Cardiac septum (tissue), 1 donor: ENCODE measurements around the gene EXOSC7. TPM values are rescaled to one million over a fixed set of nuclear protein-coding genes. Genes with fewer than 3 reads are reported as not detected.
"Not testable (repeated sequence)": the region's sequence is repeated elsewhere in the genome, so short reads cannot be mapped to it uniquely, and the experiment has no call there.

Experiments used
- DNase-seq: peaks from one replicate; pipeline ENCODE4 v3.0.0-alpha.2; 2020; ENCODE audit warnings: low spot score
- intact Hi-C: fragments of 100-400 bp; cut with DNase I; formaldehyde crosslinking; loops from one replicate; pipeline ENCODE4 v1.14.0; 2022
- long read RNA-seq: library from polyadenylated mRNA; unstranded; transcript quantifications from one replicate; pipeline ENCODE4 v2.0.0, GENCODE V29; 2021
- total RNA-seq: library from RNA; stranded (reverse); fragmentation: NEBNext Ultra II Directional; extraction: Animal tissue kit (Norgen Biotek cat#: 25700); gene quantifications from one replicate; pipeline ENCODE4 v1.2.1, GENCODE V29; 2021
- donor health status: DM: no; HTN: no; CAD: no.

Gene EXOSC7
- 29.6 TPM for total RNA-seq
- long read RNA-seq, transcript EXOSC7-210 (9 exons, 1,395 nt): minor isoform, 10 of 38 reads
- long read RNA-seq, transcript EXOSC7-201 (8 exons, 1,055 nt): major isoform, 20 of 38 reads
- long read RNA-seq, partial matches to known transcripts: 5 of 38 reads
- long read RNA-seq, other reads (novel, unspliced or antisense): 3 of 38 reads

- peak; percentile 93 for DNase-seq
- intact Hi-C loops: loop anchor here (5.0 kb wide), 1 partner anchor 36 kb away; no protein-coding TSS in a partner anchor
These were observed at the start of gene EXOSC7, which contains the start of gene ZDHHC3 for GRCh38 chr3:44976002-44976815. Gene EXOSC7 (plus strand): TSS chr3:44976244. CDS start chr3:44976278, 34 bp downstream. Gene ZDHHC3 (minus strand): TSS chr3:44976174. CDS start chr3:44959436, 16,738 bp downstream.

- no peak for DNase-seq
- intact Hi-C loops: no loop called here
These were observed 49.1 kb upstream of the EXOSC7 start for GRCh38 chr3:44926921-44927320.

GRCh38 chr3:44927371-44927770 is 48.7 kb upstream of the EXOSC7 start:
- no peak for DNase-seq

DNA sequence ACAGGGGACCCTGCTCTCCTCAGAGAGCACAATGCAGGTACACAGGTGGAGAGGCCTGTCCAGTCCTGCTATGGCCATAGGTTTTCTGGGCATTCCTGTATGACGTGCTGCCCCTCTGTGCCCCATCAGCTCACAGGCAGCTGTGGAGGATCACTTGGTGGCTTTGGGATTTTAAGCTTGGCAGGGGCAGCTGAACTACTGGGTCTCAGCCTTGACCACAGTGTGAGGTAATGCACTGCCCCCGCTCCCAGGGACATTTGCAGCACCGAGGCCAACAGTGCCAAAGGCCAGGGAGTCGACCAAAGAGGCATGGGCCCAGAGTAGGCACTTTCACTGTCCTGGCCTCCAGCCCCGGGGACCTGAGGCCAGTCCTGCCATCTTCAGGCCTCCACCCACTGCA is 46.3 kb upstream of the EXOSC7 start:
- no peak for DNase-seq
- intact Hi-C loops: no loop called here

More at GRCh38 chr3:44927371-44927770, 48.7 kb upstream of the EXOSC7 start:
- intact Hi-C loops: no loop called here

GRCh38 chr3:44930911-44931310 is 45.1 kb upstream of the EXOSC7 start:
- no peak for DNase-seq
- intact Hi-C loops: no loop called here

DNA sequence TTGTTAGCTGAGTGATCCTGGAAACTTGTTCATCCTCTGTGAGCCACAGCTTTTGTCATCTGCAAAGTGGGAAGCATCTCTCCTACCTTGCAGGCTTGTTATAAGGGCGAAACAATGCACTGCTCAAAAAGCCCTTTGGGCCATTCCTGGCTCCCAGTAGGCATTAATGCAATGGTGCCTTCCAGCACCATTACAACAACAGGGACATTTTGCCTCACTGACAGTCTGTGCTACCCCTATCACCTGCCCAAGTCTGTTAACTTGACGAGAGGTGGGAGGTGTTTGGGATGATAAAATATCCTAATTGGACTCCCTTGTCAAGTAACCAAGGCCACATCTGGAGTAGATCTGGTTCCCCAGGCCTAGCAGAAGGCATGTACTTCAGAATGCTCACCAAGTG is 44.3 kb upstream of the EXOSC7 start:
- intact Hi-C loops: no loop called here
- no peak for DNase-seq

GRCh38 chr3:44932271-44932670 is 43.8 kb upstream of the EXOSC7 start:
- intact Hi-C loops: no loop called here
- no peak for DNase-seq

DNA sequence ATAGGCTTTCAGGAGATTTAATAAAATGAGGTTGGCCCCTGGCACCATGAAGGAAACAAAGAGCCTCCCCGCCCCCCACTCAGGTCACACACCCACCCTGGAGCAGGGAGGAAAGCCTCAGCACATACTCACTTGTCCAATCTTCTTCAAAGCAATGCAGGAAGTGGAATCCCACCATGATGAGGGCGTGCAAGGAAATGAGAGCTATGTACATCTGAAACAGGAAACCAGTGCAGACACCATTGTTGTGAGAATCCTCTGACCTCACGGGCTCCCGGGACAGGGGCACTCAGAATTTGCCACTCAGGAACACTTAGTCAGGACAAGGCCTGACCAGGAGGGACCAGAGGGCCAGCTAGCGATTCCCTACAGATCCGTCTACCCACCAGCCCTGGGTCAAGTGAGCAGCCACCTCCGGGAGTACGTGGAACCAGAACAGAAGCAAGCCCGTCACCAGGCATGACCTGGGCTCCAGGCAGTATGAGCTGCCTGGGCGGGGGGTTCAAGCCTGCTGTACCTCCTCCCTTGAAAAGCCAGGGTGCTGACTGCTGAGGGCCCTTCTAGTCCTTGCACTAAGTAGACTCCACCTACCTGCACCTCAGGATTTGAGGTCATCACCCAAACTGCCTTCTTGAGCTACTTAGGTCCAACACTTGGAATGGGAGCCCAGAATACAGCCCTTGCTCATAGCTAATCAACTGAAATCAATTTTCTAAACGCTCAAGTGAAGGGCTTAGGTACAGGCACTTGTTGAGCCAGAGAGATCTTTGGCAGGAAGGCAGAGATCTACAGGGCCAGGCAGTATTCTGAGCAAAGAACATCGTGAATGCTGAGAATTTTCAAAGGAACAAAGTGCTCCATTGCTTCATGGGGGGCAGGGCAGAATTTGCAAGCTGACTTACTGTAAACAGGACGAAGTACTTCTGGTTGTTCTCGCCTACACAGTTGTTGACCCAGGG is 42.8 kb upstream of the EXOSC7 start:
- intact Hi-C loops: no loop called here
- DNase-seq: no peak

DNA sequence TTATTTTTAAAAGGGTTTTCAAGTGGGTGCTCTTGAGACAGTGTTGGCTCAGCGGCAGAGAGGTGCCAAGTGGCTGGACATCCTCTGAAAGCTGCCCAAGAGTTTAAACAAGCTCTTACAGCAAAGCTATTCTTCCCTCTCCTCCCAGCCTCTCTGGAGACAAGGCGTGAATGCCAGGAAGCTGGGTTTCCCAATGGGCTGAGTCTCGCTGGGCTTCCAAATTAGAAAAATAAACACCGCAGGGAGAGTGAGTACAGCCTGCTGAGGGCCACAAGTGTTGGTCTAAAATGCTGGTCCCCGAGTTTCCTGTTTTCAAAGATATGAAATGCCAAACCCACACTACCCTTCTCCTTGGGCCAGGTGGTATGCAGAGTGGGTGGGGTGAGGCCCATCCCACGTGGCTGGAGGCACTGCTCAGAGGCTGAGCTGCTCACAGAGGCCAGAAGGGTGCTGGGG is 36.4 kb upstream of the EXOSC7 start:
- intact Hi-C loops: no loop called here
- no peak for DNase-seq

GRCh38 chr3:44942202-44942921 is 33.7 kb upstream of the EXOSC7 start:
- intact Hi-C loops: no loop called here
- no peak for DNase-seq

- intact Hi-C loops: no loop called here
- DNase-seq: no peak
These were observed 27.8 kb upstream of the EXOSC7 start for GRCh38 chr3:44948239-44948638.

DNA sequence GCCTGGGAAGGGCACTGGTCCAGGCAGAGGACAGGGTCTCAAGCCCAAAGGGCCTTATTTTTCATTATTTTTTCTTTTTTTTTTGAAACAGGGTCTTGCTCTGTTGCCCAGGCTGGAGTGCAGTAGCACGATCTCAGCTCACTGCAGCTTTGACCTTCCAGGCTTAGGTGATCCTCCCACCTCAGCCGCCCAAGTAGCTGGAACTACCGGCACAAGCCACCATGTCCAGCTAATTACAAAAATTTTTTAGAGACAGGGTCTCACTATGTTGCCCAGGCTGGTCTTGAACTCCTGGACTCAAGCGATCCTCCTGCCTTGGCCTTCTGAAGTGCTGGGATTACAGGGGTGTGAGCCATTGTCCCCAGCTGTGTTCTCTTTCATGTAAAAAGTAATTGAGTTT is 26.3 kb upstream of the EXOSC7 start:
- peak; percentile 7 for DNase-seq
- intact Hi-C loops: not testable (repeated sequence)

GRCh38 chr3:44950275-44950734 is 25.7 kb upstream of the EXOSC7 start:
- DNase-seq: no peak
- intact Hi-C loops: no loop called here

DNA sequence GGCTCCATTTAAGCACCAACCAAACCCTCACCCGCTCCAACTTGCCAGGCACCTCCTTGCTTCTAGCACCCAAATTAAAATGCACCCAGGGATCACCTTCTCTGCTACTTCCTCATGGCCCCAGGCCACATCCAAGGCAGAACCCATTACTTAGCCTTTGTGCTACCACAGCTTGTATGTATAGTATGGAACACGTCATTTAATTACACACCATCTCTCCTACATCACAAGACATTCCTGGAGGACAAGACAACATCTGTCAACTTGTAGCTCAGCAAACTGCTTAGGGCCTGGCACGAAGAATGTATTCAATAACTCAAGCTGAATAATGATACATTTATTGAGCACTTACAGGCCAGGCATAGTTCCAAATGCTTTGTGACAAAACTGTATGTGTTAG is 23.4 kb upstream of the EXOSC7 start:
- intact Hi-C loops: no loop called here
- peak; percentile 12 for DNase-seq

DNA sequence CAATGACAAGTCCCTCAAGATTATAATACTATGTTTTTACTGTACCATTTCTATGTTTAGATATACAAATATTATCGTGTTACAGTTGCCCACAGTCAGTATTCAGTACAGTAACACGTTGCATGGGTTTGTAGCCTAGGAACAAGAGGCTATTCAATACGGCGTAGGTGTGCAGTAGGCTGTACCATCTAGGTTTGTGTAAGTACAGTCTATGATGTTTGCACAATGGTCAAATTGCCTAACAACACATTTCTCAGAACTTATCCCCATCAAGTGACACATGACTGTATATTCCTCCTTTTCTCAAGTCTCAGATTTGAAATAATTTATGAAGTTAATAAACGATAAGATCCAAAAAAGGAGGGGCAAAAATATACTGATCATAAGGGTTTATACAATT is 21.7 kb upstream of the EXOSC7 start:
- intact Hi-C loops: no loop called here
- peak; percentile 4 for DNase-seq

DNA sequence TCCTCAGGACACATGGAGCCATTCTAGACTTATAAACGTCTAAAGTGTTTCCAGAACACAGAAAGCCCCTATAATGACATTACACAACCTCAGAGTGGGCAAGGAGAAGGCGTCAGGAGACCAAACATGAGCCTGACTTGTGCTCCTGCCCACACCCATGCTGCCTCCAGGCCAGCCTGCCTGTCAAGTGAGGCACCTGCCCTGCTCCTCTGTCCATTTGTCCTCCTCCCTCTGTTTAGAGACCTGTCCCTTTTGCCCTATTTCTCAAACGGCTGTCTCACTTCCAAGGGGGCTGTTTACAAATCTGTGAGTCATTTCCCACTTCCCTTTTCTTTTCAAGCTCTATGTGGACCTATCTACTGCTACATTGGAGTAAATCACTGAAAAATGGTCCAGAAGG is 21.1 kb upstream of the EXOSC7 start:
- DNase-seq: peak; percentile 74
- intact Hi-C loops: no loop called here

DNA sequence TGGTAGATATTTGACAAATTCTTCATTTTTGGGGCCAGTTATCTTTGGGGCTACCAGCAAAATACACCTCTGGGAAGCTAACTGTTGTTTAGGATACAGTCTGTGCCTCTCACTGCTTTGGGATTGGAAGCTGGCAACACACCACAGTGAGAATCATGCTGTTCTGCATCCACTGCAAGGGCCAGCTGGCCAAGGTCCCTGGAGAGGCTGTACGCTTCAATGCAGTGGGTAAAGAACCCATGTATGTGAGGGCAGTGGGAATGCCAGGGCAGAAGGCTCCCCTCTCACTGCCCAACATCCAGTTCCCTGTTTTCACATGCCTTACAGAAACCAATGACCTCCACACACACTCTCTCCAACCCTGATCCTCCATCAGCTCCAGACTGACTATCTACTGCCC is 20.1 kb upstream of the EXOSC7 start:
- DNase-seq: peak; percentile 56
- intact Hi-C loops: no loop called here

GRCh38 chr3:44957986-44958385 is 18.1 kb upstream of the EXOSC7 start:
- intact Hi-C loops: no loop called here

DNA sequence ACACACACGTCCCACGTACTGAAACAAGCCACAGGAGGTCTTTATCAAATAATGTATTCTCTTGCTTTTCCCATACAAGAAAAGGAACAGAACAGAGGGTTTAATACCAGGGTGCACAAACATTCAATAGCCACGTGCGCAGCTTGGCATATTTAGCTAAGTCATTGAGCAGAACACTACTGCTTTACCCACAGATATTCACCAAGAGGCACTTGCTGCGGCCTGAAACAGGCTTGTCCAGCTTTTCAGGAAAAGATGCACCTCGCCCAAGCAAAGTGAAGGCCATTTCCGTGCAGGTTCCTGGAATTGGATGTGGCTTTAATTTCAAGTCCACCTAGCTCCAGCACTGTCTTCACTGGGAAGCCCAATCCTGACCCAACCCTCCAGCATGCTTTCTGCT is 17.7 kb upstream of the EXOSC7 start:
- no peak for DNase-seq
- intact Hi-C loops: no loop called here

More at GRCh38 chr3:44957986-44958385, 18.1 kb upstream of the EXOSC7 start:
- no peak for DNase-seq
